ENCODE data around the gene COL26A1. TPM values are rescaled to one million over a fixed set of nuclear protein-coding genes. Genes with fewer than 3 reads are reported as not detected.
A peak's percentile ranks its signal among the peaks of the same experiment; 100 is the strongest.

The COL26A1 gene
- total RNA-seq, 1 experiment from 2014 or later: 42.6 TPM

DNA sequence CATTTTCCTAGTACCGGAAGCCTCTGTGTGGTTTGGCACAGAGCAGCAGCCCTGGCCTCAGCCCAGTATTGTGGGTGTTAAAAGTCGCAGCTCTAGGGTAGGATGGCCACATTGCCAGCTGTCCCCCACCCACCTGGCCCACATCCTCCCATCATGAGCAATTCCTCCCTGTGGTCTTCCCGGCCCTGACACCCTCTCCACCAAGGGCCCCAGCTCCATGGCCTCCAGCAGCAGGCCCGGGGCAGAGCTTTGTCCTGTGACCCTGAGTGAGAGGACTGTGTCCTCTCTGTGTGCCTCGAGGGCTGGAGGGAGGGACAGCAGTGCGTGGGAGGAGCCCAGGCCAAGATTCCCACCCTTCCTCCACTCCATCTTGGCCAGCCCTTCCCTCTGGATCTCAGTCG is 172.7 kb downstream of the COL26A1 start:
- no peak overlapping the region for H4K8ac ChIP-seq (replicated peaks; ENCODE audit: insufficient read length, low read depth, low read length)
- H2BK12ac ChIP-seq (ENCODE audit: insufficient read length, low read depth, low read length): no peak overlapping the region
- H2BK15ac ChIP-seq (ENCODE audit: low read depth, low read length): no peak overlapping the region
- H4K91ac ChIP-seq (ENCODE audit: insufficient read length, low read depth, low read length): no peak overlapping the region
- H3T11ph ChIP-seq (ENCODE audit: low read length): no peak overlapping the region
- no peak overlapping the region for H3K56ac ChIP-seq (ENCODE audit: insufficient read length, low read depth, low read length)
- H2AFZ ChIP-seq (ENCODE audit: low read length): no peak overlapping the region
- no peaks in the 10 kb centered on the region; the same call in 1 of the 2 replicates for H3K79me2 ChIP-seq (ENCODE audit: insufficient read depth, low read length)
- no CpG with 5 or more reads among the region's 7 CpGs for WGBS (ENCODE audit: extremely low coverage, insufficient read length, low lambda C conversion rate)
- H3K14ac ChIP-seq (ENCODE audit: insufficient read depth, low read length): no peak overlapping the region; the same call in 1 of the 2 replicates
- no peaks in the 10 kb centered on the region for H4K20me1 ChIP-seq (ENCODE audit: control insufficient read depth, insufficient read depth, insufficient read length)
- no peaks in the 10 kb centered on the region; the same call in 1 of the 2 replicates for H3K27me3 Mint-ChIP-seq (ENCODE audit: low read depth)
- no peak overlapping the region for H3K9ac ChIP-seq (ENCODE audit: extremely low read depth, insufficient read length, low read length)
- TF ChIP-seq, protein P1, sequence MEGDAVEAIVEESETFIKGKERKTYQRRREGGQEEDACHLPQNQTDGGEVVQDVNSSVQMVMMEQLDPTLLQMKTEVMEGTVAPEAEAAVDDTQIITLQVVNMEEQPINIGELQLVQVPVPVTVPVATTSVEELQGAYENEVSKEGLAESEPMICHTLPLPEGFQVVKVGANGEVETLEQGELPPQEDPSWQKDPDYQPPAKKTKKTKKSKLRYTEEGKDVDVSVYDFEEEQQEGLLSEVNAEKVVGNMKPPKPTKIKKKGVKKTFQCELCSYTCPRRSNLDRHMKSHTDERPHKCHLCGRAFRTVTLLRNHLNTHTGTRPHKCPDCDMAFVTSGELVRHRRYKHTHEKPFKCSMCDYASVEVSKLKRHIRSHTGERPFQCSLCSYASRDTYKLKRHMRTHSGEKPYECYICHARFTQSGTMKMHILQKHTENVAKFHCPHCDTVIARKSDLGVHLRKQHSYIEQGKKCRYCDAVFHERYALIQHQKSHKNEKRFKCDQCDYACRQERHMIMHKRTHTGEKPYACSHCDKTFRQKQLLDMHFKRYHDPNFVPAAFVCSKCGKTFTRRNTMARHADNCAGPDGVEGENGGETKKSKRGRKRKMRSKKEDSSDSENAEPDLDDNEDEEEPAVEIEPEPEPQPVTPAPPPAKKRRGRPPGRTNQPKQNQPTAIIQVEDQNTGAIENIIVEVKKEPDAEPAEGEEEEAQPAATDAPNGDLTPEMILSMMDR (conservative IDR thresholded peaks at IDR 0.05): no peak
- peaks cover 0 to 2% (median 0%) of the 10 kb centered on the region in 3 experiments; a peak in 2 of 7 replicates for H3K36me3 Mint-ChIP-seq (ENCODE audit: insufficient read depth in 1 of 3, low read depth in 3 of 3)
- no peaks in the 10 kb centered on the region for H3K79me1 ChIP-seq (ENCODE audit: insufficient read depth, low read depth, low read length, poor library complexity, severe bottlenecking)
- H2BK5ac ChIP-seq (ENCODE audit: insufficient read length, low read length): no peak overlapping the region
- H3K27ac ChIP-seq (ENCODE audit: insufficient read length, low read depth, low read length): no peak overlapping the region
- no peak overlapping the region for H2AK5ac ChIP-seq (ENCODE audit: insufficient read length, low read length)
- H3K18ac ChIP-seq (ENCODE audit: insufficient read length, low read depth, low read length): peak overlapping the region; percentile 44
- H4K5ac ChIP-seq (ENCODE audit: insufficient read length, low read depth, low read length): no peak overlapping the region
- no peaks in the 10 kb centered on the region for H3K23me2 ChIP-seq (ENCODE audit: insufficient read length, low read depth, low read length, poor library complexity, severe bottlenecking)
- H3K23ac ChIP-seq (ENCODE audit: insufficient read length, low read depth, low read length): no peak overlapping the region
- no peak for DNase-seq
- peaks cover 4 to 11% of the 10 kb centered on the region in 2 experiments; a peak in 2 of 4 replicates for H3K4me1 Mint-ChIP-seq
- H3K9me3 Mint-ChIP-seq: no peaks in the 10 kb centered on the region
- no peak overlapping the region for H3K27ac Mint-ChIP-seq
- H3K4me1 ChIP-seq (ENCODE audit: insufficient read depth, low read length): no peaks in the 10 kb centered on the region
- H2BK120ac ChIP-seq (ENCODE audit: low read depth, low read length, poor library complexity, severe bottlenecking): no peak overlapping the region
- no peak overlapping the region for H3K4me2 ChIP-seq (ENCODE audit: insufficient read depth, insufficient read length, low read length)
- no peaks in the 10 kb centered on the region for H3K9me3 ChIP-seq (ENCODE audit: control insufficient read depth, low read depth, low read length)
- no peaks in the 10 kb centered on the region for H3K27me3 ChIP-seq (ENCODE audit: insufficient read depth, low read length)
- no peak overlapping the region for H3K4ac ChIP-seq (ENCODE audit: low read depth, low read length)
- no peak overlapping the region for H3K4me3 Mint-ChIP-seq
- no peak overlapping the region for H2BK20ac ChIP-seq (ENCODE audit: low read depth, low read length, poor library complexity, severe bottlenecking)
